Measurements from ENCODE around the gene SEC31B.

DNA sequence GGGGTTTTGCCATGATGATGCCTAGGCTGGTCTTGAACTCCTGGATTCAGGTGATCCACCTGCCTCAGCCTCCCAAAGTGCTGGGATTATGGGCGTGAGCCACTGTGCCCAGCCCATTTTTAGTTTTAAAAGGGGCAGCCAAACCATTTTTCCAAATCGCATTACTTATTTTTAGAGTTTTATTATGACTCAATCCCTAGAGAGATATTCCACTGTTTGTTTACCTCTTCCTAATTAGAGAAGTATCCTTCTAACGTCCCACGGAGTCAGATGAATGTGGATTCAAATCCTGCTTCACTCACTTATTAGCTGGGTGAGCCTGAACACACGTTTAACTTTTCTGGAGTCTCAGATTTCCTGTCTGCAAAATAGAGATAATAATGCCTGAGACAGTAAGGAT lies 41.7 kb downstream of the SEC31B start:
- TF ChIP-seq, protein P1, sequence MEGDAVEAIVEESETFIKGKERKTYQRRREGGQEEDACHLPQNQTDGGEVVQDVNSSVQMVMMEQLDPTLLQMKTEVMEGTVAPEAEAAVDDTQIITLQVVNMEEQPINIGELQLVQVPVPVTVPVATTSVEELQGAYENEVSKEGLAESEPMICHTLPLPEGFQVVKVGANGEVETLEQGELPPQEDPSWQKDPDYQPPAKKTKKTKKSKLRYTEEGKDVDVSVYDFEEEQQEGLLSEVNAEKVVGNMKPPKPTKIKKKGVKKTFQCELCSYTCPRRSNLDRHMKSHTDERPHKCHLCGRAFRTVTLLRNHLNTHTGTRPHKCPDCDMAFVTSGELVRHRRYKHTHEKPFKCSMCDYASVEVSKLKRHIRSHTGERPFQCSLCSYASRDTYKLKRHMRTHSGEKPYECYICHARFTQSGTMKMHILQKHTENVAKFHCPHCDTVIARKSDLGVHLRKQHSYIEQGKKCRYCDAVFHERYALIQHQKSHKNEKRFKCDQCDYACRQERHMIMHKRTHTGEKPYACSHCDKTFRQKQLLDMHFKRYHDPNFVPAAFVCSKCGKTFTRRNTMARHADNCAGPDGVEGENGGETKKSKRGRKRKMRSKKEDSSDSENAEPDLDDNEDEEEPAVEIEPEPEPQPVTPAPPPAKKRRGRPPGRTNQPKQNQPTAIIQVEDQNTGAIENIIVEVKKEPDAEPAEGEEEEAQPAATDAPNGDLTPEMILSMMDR (IDR thresholded peaks at IDR 0.05): no peak
- TF ChIP-seq POLR2A (IDR thresholded peaks at IDR 0.05): no peak
